ENCODE results near the gene LARP4B. TPM values are rescaled to one million over a fixed set of nuclear protein-coding genes. Genes with fewer than 3 reads are reported as not detected.

The LARP4B gene
- 30.8 TPM for total RNA-seq

- no peaks in the 10 kb centered on the region for H3K36me3 ChIP-seq (ENCODE audit: control insufficient read depth in 3 of 3, insufficient read depth in 3 of 3, low read length in 3 of 3)
- H3K27me3 ChIP-seq (ENCODE audit: control insufficient read depth in 3 of 3, insufficient read depth in 3 of 3, low read length in 3 of 3), result no peaks in the 10 kb centered on the region
- peak within 1 kb of the TSS; percentile 90 for H3K27ac ChIP-seq (ENCODE audit: low read depth, low read length)
- peak within 1 kb of the TSS; percentile 77 to 83 (median 79) for H3K9ac ChIP-seq (ENCODE audit: low read depth in 1 of 3, low read length in 3 of 3)
- H3K9me3 ChIP-seq (ENCODE audit: control insufficient read depth in 3 of 3, low read length in 3 of 3), result no peaks in the 10 kb centered on the region
- H3K4me3 ChIP-seq (ENCODE audit: low read length in 3 of 3), result peak within 1 kb of the TSS; percentile 72 to 80 (median 73)
- H3K4me1 ChIP-seq (ENCODE audit: control insufficient read depth in 3 of 3, insufficient read depth in 3 of 3, low read length in 3 of 3), result peaks cover 11 to 19% (median 19%) of the 10 kb centered on the region in 3 donors
Observed at GRCh38 chr10:931326-932318, at the start of gene LARP4B. LARP4B (minus strand) TSS chr10:931705; CDS start chr10:885721, 45,984 bp downstream.

GRCh38 chr10:980468-981093 is 49.1 kb upstream of the LARP4B start:
- Histone ChIP-seq H3K27me3 (ENCODE audit: control insufficient read depth in 3 of 3, insufficient read depth in 3 of 3, low read length in 3 of 3) (no peaks in the 10 kb centered on the region), H3K9ac (ENCODE audit: low read depth in 1 of 3, low read length in 3 of 3) (no peak overlapping the region), H3K4me3 (ENCODE audit: low read length in 3 of 3) (no peak overlapping the region), H3K4me1 (ENCODE audit: control insufficient read depth in 3 of 3, insufficient read depth in 3 of 3, low read length in 3 of 3) (peaks cover 0 to 4% (median 4%) of the 10 kb centered on the region in 3 donors), H3K27ac (ENCODE audit: low read depth, low read length) (no peak overlapping the region), H3K36me3 (ENCODE audit: control insufficient read depth in 3 of 3, insufficient read depth in 3 of 3, low read length in 3 of 3) (peaks cover 0 to 2% (median 2%) of the 10 kb centered on the region in 3 donors), H3K9me3 (ENCODE audit: control insufficient read depth in 3 of 3, low read length in 3 of 3) (peaks cover 0 to 5% (median 4%) of the 10 kb centered on the region in 3 donors)

- Histone ChIP-seq H3K27ac (ENCODE audit: low read depth, low read length) (no peak overlapping the region), H3K4me1 (ENCODE audit: control insufficient read depth in 3 of 3, insufficient read depth in 3 of 3, low read length in 3 of 3) (no peaks in the 10 kb centered on the region), H3K4me3 (ENCODE audit: low read length in 3 of 3) (no peak overlapping the region), H3K9me3 (ENCODE audit: control insufficient read depth in 3 of 3, low read length in 3 of 3) (peaks cover 0 to 5% (median 4%) of the 10 kb centered on the region in 3 donors), H3K9ac (ENCODE audit: low read depth in 1 of 3, low read length in 3 of 3) (no peak overlapping the region), H3K36me3 (ENCODE audit: control insufficient read depth in 3 of 3, insufficient read depth in 3 of 3, low read length in 3 of 3) (peaks cover 0 to 2% (median 0%) of the 10 kb centered on the region in 3 donors), H3K27me3 (ENCODE audit: control insufficient read depth in 3 of 3, insufficient read depth in 3 of 3, low read length in 3 of 3) (no peaks in the 10 kb centered on the region)
Observed at GRCh38 chr10:978826-979421, 47.4 kb upstream of the LARP4B start.

GRCh38 chr10:976316-976715 is 44.8 kb upstream of the LARP4B start:
- peaks cover 0 to 5% (median 0%) of the 10 kb centered on the region in 3 donors for H3K4me1 ChIP-seq (ENCODE audit: control insufficient read depth in 3 of 3, insufficient read depth in 3 of 3, low read length in 3 of 3)
- H3K27ac ChIP-seq (ENCODE audit: low read depth, low read length), result no peak overlapping the region
- no peaks in the 10 kb centered on the region for H3K27me3 ChIP-seq (ENCODE audit: control insufficient read depth in 3 of 3, insufficient read depth in 3 of 3, low read length in 3 of 3)
- H3K9ac ChIP-seq (ENCODE audit: low read depth in 1 of 3, low read length in 3 of 3), result no peak overlapping the region
- no peak overlapping the region for H3K4me3 ChIP-seq (ENCODE audit: low read length in 3 of 3)
- H3K9me3 ChIP-seq (ENCODE audit: control insufficient read depth in 3 of 3, low read length in 3 of 3), result peaks cover 0 to 5% (median 4%) of the 10 kb centered on the region in 3 donors
- peaks cover 0 to 2% (median 0%) of the 10 kb centered on the region in 3 donors for H3K36me3 ChIP-seq (ENCODE audit: control insufficient read depth in 3 of 3, insufficient read depth in 3 of 3, low read length in 3 of 3)

GRCh38 chr10:974785-975074 is 43.2 kb upstream of the LARP4B start:
- Histone ChIP-seq H3K9ac (ENCODE audit: low read depth in 1 of 3, low read length in 3 of 3) (no peak overlapping the region), H3K4me1 (ENCODE audit: control insufficient read depth in 3 of 3, insufficient read depth in 3 of 3, low read length in 3 of 3) (peaks cover 5 to 16% (median 6%) of the 10 kb centered on the region in 3 donors), H3K4me3 (ENCODE audit: low read length in 3 of 3) (no peak overlapping the region), H3K27me3 (ENCODE audit: control insufficient read depth in 3 of 3, insufficient read depth in 3 of 3, low read length in 3 of 3) (no peaks in the 10 kb centered on the region), H3K36me3 (ENCODE audit: control insufficient read depth in 3 of 3, insufficient read depth in 3 of 3, low read length in 3 of 3) (no peaks in the 10 kb centered on the region), H3K27ac (ENCODE audit: low read depth, low read length) (no peak overlapping the region), H3K9me3 (ENCODE audit: control insufficient read depth in 3 of 3, low read length in 3 of 3) (peaks cover 0 to 5% (median 4%) of the 10 kb centered on the region in 3 donors)

- Histone ChIP-seq H3K36me3 (ENCODE audit: control insufficient read depth in 3 of 3, insufficient read depth in 3 of 3, low read length in 3 of 3) (no peaks in the 10 kb centered on the region), H3K9ac (ENCODE audit: low read depth in 1 of 3, low read length in 3 of 3) (no peak overlapping the region), H3K4me3 (ENCODE audit: low read length in 3 of 3) (no peak overlapping the region), H3K9me3 (ENCODE audit: control insufficient read depth in 3 of 3, low read length in 3 of 3) (peaks cover 0 to 3% (median 2%) of the 10 kb centered on the region in 3 donors), H3K27ac (ENCODE audit: low read depth, low read length) (no peak overlapping the region), H3K27me3 (ENCODE audit: control insufficient read depth in 3 of 3, insufficient read depth in 3 of 3, low read length in 3 of 3) (no peaks in the 10 kb centered on the region), H3K4me1 (ENCODE audit: control insufficient read depth in 3 of 3, insufficient read depth in 3 of 3, low read length in 3 of 3) (peaks cover 5 to 18% (median 7%) of the 10 kb centered on the region in 3 donors)
Observed at GRCh38 chr10:974038-974784, 42.7 kb upstream of the LARP4B start.

- no peak overlapping the region for H3K9ac ChIP-seq (ENCODE audit: low read depth in 1 of 3, low read length in 3 of 3)
- no peaks in the 10 kb centered on the region for H3K27me3 ChIP-seq (ENCODE audit: control insufficient read depth in 3 of 3, insufficient read depth in 3 of 3, low read length in 3 of 3)
- no peak overlapping the region for H3K4me3 ChIP-seq (ENCODE audit: low read length in 3 of 3)
- peaks cover 5 to 18% (median 7%) of the 10 kb centered on the region in 3 donors for H3K4me1 ChIP-seq (ENCODE audit: control insufficient read depth in 3 of 3, insufficient read depth in 3 of 3, low read length in 3 of 3)
- no peak overlapping the region for H3K27ac ChIP-seq (ENCODE audit: low read depth, low read length)
- H3K36me3 ChIP-seq (ENCODE audit: control insufficient read depth in 3 of 3, insufficient read depth in 3 of 3, low read length in 3 of 3), result no peaks in the 10 kb centered on the region
- peaks cover 0 to 2% (median 0%) of the 10 kb centered on the region in 3 donors for H3K9me3 ChIP-seq (ENCODE audit: control insufficient read depth in 3 of 3, low read length in 3 of 3)
Observed at GRCh38 chr10:972763-973162, 41.3 kb upstream of the LARP4B start.

GRCh38 chr10:971613-972012 is 40.1 kb upstream of the LARP4B start:
- peaks cover 5 to 18% (median 7%) of the 10 kb centered on the region in 3 donors for H3K4me1 ChIP-seq (ENCODE audit: control insufficient read depth in 3 of 3, insufficient read depth in 3 of 3, low read length in 3 of 3)
- no peak overlapping the region for H3K4me3 ChIP-seq (ENCODE audit: low read length in 3 of 3)
- no peaks in the 10 kb centered on the region for H3K27me3 ChIP-seq (ENCODE audit: control insufficient read depth in 3 of 3, insufficient read depth in 3 of 3, low read length in 3 of 3)
- H3K9me3 ChIP-seq (ENCODE audit: control insufficient read depth in 3 of 3, low read length in 3 of 3), result peaks cover 0 to under 1% (median 0%) of the 10 kb centered on the region in 3 donors
- peak overlapping the region in 1 of 3 donors; percentile 54 for H3K9ac ChIP-seq (ENCODE audit: low read depth in 1 of 3, low read length in 3 of 3)
- no peaks in the 10 kb centered on the region for H3K36me3 ChIP-seq (ENCODE audit: control insufficient read depth in 3 of 3, insufficient read depth in 3 of 3, low read length in 3 of 3)
- peak overlapping the region; percentile 45 for H3K27ac ChIP-seq (ENCODE audit: low read depth, low read length)

GRCh38 chr10:971150-971542 is 39.6 kb upstream of the LARP4B start:
- Histone ChIP-seq H3K27me3 (ENCODE audit: control insufficient read depth in 3 of 3, insufficient read depth in 3 of 3, low read length in 3 of 3) (no peaks in the 10 kb centered on the region), H3K27ac (ENCODE audit: low read depth, low read length) (peak overlapping the region; percentile 45), H3K4me1 (ENCODE audit: control insufficient read depth in 3 of 3, insufficient read depth in 3 of 3, low read length in 3 of 3) (peaks cover 5 to 18% (median 7%) of the 10 kb centered on the region in 3 donors), H3K4me3 (ENCODE audit: low read length in 3 of 3) (peak overlapping the region in 1 of 3 donors; percentile 56), H3K36me3 (ENCODE audit: control insufficient read depth in 3 of 3, insufficient read depth in 3 of 3, low read length in 3 of 3) (no peaks in the 10 kb centered on the region), H3K9me3 (ENCODE audit: control insufficient read depth in 3 of 3, low read length in 3 of 3) (no peaks in the 10 kb centered on the region), H3K9ac (ENCODE audit: low read depth in 1 of 3, low read length in 3 of 3) (no peak overlapping the region)

Measured in skeletal muscle tissue (tissue), 4 donors.